ENCODE results near the gene POLD1.

The POLD1 gene

GRCh38 chr19:50466706-50467039 lies 82.5 kb downstream of the POLD1 start:
- no peak for DNase-seq (ENCODE audit: low read depth)

- DNase-seq (ENCODE audit: low read depth), result no peak
Observed at GRCh38 chr19:50467566-50467965, 83.4 kb downstream of the POLD1 start.

Data from activated T-helper 9 cell treated with anti-CD3 and anti-CD28 coated beads, Interleukin-2, amount 50 U/mL, for 16 hours (primary cell).